ENCODE measurements around the gene RAB20.

GRCh38 chr13:110549795-110550160 lies 11.7 kb downstream of the RAB20 start:
- TF ChIP-seq EZH2phosphoT487 (IDR thresholded peaks at IDR 0.05; ENCODE audit: insufficient read depth, low read depth) (no peak), EZH2 (IDR thresholded peaks at IDR 0.05; ENCODE audit: insufficient read depth, poor library complexity, severe bottlenecking) (no peak)
